ENCODE data around the gene ALG13. TPM values are rescaled to one million over a fixed set of nuclear protein-coding genes. Genes with fewer than 3 reads are reported as not detected.
A peak's percentile ranks its signal among the peaks of the same experiment; 100 is the strongest.
"Not testable (repeated sequence)": the region's sequence is repeated elsewhere in the genome, so short reads cannot be mapped to it uniquely, and the experiment has no call there.

ALG13 gene
- total RNA-seq, 2 experiments from 2014 or later, result 48.1 to 53.5 TPM

DNA sequence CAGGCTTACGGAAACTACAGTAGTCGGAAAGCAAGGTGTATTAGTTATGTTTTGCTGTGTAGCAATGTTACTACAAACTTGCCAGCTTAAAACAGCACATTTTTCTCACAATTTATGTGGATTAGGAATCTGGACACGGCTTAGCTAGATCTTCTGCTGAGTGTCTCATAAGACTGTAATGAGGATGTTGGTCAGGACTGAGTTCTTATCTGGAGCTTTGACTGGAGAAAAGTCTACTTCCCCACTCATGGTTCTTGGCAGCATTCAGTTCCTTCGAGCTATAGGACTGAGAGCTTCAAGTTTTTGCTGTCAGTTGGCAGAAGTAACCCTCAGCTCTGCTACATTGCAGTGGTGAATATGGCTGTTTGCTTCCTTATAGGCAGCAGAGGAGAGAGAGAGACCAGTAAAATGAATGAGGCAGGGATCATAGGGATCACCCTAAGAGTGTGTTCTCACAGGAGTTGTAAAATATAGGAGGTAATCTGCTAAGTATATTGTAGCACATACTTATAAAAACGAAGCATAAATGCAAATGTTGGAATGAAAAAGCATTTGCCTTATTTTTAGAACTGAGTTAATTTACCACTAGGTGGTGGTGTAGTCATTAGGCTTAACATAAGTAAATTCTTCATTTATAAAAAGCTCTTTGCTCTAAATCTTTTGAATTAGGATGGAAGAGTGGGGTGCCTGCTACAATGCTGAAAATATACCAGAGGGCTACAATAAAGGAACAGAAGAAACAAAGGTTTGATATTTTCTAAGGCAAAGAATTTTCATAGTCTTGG, 38.6 kb downstream of the ALG13 start:
- Mint-ChIP-seq H3K4me3 (no peak overlapping the region), H3K4me1 (no peaks in the 10 kb centered on the region), H3K36me3 (peaks cover 9% of the 10 kb centered on the region), H3K27ac (no peak overlapping the region), H3K9me3 (no peaks in the 10 kb centered on the region), H3K27me3 (no peaks in the 10 kb centered on the region)
- DNase-seq, result no peak

GRCh38 chrX:111728096-111728495, 47.1 kb downstream of the ALG13 start:
- DNase-seq, result no peak
- no peak overlapping the region for H3K4me3 Mint-ChIP-seq
- H3K27me3 Mint-ChIP-seq, result no peaks in the 10 kb centered on the region
- H3K27ac Mint-ChIP-seq, result no peak overlapping the region
- no peaks in the 10 kb centered on the region for H3K4me1 Mint-ChIP-seq
- peaks cover 17% of the 10 kb centered on the region for H3K36me3 Mint-ChIP-seq
- H3K9me3 Mint-ChIP-seq, result no peaks in the 10 kb centered on the region

- H3K4me1 Mint-ChIP-seq, result no peaks in the 10 kb centered on the region
- DNase-seq, result no peak
- H3K27ac Mint-ChIP-seq, result no peak overlapping the region
- H3K9me3 Mint-ChIP-seq, result no peaks in the 10 kb centered on the region
- peaks cover 23% of the 10 kb centered on the region for H3K36me3 Mint-ChIP-seq
- no peak overlapping the region for H3K4me3 Mint-ChIP-seq
- no peaks in the 10 kb centered on the region for H3K27me3 Mint-ChIP-seq
These were observed 50.4 kb downstream of the ALG13 start for GRCh38 chrX:111731351-111731750.

DNA sequence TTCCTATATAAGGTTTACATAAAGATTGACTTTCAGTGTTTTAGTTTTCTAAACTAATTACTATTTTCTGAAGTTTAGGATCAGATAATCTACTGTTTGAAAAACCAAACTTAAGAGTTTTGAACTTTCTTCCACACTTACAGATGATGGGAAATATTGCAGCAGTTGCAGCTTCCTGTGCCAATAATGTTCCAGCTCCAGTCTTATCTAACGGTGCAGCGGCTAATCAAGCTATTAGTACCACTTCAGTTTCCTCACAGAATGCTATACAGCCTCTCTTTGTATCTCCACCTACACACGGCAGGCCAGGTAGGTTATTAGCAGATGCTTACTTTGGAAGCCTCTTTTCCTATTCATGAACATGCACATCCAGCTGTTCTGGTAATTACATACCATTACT, 55.6 kb downstream of the ALG13 start:
- H3K27ac Mint-ChIP-seq, result no peak overlapping the region

GRCh38 chrX:111742018-111742417, 61.0 kb downstream of the ALG13 start:
- Mint-ChIP-seq H3K4me1 (no peaks in the 10 kb centered on the region), H3K27me3 (no peaks in the 10 kb centered on the region), H3K36me3 (peaks cover 27% of the 10 kb centered on the region), H3K4me3 (no peak overlapping the region), H3K27ac (no peak overlapping the region), H3K9me3 (no peaks in the 10 kb centered on the region)
- DNase-seq, result no peak

More for the DNA sequence above, 55.6 kb downstream of the ALG13 start:
- no peaks in the 10 kb centered on the region for H3K4me1 Mint-ChIP-seq
- no peak overlapping the region for H3K4me3 Mint-ChIP-seq
- no peaks in the 10 kb centered on the region for H3K9me3 Mint-ChIP-seq
- H3K36me3 Mint-ChIP-seq, result peaks cover 27% of the 10 kb centered on the region
- DNase-seq, result no peak
- no peaks in the 10 kb centered on the region for H3K27me3 Mint-ChIP-seq

GRCh38 chrX:111743316-111743715, 62.3 kb downstream of the ALG13 start:
- H3K4me3 Mint-ChIP-seq, result no peak overlapping the region
- H3K27ac Mint-ChIP-seq, result no peak overlapping the region
- no peak for DNase-seq
- H3K4me1 Mint-ChIP-seq, result no peaks in the 10 kb centered on the region
- peaks cover 29% of the 10 kb centered on the region for H3K36me3 Mint-ChIP-seq
- no peaks in the 10 kb centered on the region for H3K27me3 Mint-ChIP-seq
- no peaks in the 10 kb centered on the region for H3K9me3 Mint-ChIP-seq

- DNase-seq, result no peak
- Mint-ChIP-seq H3K4me1 (peaks cover 8% of the 10 kb centered on the region), H3K4me3 (no peak overlapping the region), H3K27me3 (no peaks in the 10 kb centered on the region), H3K9me3 (peaks cover 5% of the 10 kb centered on the region), H3K27ac (no peak overlapping the region), H3K36me3 (peaks cover 46% of the 10 kb centered on the region)
These were observed 75.5 kb downstream of the ALG13 start for GRCh38 chrX:111756486-111756885.

DNA sequence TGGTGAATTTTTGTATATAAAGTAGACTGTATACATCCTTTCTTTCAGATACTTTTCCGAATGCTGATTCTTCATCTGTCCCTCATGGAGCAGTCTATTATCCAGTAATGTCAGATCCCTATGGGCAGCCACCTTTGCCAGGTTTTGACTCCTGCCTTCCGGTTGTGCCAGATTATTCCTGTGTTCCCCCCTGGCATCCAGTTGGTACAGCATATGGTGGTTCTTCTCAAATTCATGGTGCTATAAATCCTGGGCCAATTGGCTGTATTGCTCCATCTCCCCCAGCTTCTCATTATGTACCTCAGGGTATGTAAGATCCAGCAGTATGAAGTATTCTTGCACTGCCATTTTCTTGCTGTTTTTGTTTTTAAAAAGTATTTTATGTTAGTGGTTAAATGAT, 78.7 kb downstream of the ALG13 start:
- Mint-ChIP-seq H3K27ac (no peak overlapping the region), H3K4me1 (peaks cover 14% of the 10 kb centered on the region), H3K27me3 (no peaks in the 10 kb centered on the region), H3K36me3 (peaks cover 30% of the 10 kb centered on the region), H3K9me3 (peaks cover 2% of the 10 kb centered on the region), H3K4me3 (no peak overlapping the region)
- DNase-seq, result no peak

GRCh38 chrX:111761578-111762135, 80.7 kb downstream of the ALG13 start:
- no peak overlapping the region for H3K4me3 Mint-ChIP-seq
- H3K9me3 Mint-ChIP-seq, result peaks cover 2% of the 10 kb centered on the region
- H3K36me3 Mint-ChIP-seq, result peaks cover 31% of the 10 kb centered on the region
- peaks cover 14% of the 10 kb centered on the region for H3K4me1 Mint-ChIP-seq
- no peak for DNase-seq
- H3K27ac Mint-ChIP-seq, result peak overlapping the region; percentile 67
- no peaks in the 10 kb centered on the region for H3K27me3 Mint-ChIP-seq

GRCh38 chrX:111778591-111778990, 97.6 kb downstream of the ALG13 start:
- Mint-ChIP-seq H3K4me1 (no peaks in the 10 kb centered on the region), H3K9me3 (peaks cover 1% of the 10 kb centered on the region), H3K27me3 (no peaks in the 10 kb centered on the region), H3K36me3 (peaks cover 7% of the 10 kb centered on the region), H3K4me3 (no peak overlapping the region), H3K27ac (no peak overlapping the region)
- DNase-seq, result no peak

GRCh38 chrX:111779582-111779981, 98.6 kb downstream of the ALG13 start:
- no peak overlapping the region for H3K4me3 Mint-ChIP-seq
- DNase-seq, result no peak
- H3K27ac Mint-ChIP-seq, result no peak overlapping the region
- peaks cover 1% of the 10 kb centered on the region for H3K9me3 Mint-ChIP-seq
- H3K4me1 Mint-ChIP-seq, result no peaks in the 10 kb centered on the region
- H3K36me3 Mint-ChIP-seq, result peaks cover 7% of the 10 kb centered on the region
- H3K27me3 Mint-ChIP-seq, result no peaks in the 10 kb centered on the region

DNA sequence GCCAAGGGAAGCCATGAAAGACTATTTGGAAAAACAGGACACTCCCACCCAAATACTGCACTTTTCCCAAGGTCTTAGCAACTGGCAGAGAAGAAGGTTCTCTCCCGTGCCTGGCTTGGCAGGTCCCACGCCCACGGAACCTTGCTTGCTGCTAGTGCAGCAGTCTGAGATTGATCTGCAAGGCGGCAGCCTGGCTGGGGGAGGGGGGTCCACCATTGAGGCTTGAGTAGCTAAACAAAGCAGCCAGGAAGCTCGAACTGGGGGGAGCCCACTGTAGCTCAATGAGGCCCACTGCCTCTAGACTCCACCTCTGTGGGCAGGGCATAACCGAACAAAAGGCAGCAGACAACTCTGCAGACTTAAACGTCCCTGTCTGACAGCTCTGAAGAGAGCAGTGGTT, 103.7 kb downstream of the ALG13 start:
- Mint-ChIP-seq H3K4me3 (no peak overlapping the region), H3K27ac (no peak overlapping the region), H3K36me3 (peaks cover 13% of the 10 kb centered on the region), H3K27me3 (no peaks in the 10 kb centered on the region), H3K4me1 (no peaks in the 10 kb centered on the region), H3K9me3 (peaks cover 17% of the 10 kb centered on the region)
- no peak for DNase-seq

DNA sequence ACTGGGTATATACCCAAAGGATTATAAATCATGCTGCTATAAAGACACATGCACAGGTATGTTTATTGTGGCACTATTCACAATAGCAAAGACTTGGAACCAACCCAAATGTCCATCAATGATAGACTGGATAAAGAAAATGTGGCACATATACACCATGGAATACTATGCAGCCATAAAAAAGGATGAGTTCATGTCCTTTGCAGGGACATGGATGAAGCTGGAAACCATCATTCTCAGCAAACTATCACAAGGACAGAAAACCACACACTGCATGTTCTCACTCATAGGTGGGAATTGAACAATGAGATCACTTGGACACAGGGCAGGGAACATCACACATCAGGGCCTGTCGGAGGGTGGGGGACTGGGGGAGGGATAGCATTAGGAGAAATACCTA, 109.1 kb downstream of the ALG13 start:
- not testable (repeated sequence) for H3K27ac Mint-ChIP-seq, H3K4me3 Mint-ChIP-seq, H3K36me3 Mint-ChIP-seq, DNase-seq, H3K4me1 Mint-ChIP-seq, H3K27me3 Mint-ChIP-seq
- peaks cover 17% of the 10 kb centered on the region for H3K9me3 Mint-ChIP-seq

Measured in activated naive CD8-positive, alpha-beta T cell treated with anti-CD3 and anti-CD28 coated beads for 36 hours (primary cell).